ENCODE results near the gene ZXDB.
"Not testable (repeated sequence)": the region's sequence is repeated elsewhere in the genome, so short reads cannot be mapped to it uniquely, and the experiment has no call there.

The ZXDB gene

DNA sequence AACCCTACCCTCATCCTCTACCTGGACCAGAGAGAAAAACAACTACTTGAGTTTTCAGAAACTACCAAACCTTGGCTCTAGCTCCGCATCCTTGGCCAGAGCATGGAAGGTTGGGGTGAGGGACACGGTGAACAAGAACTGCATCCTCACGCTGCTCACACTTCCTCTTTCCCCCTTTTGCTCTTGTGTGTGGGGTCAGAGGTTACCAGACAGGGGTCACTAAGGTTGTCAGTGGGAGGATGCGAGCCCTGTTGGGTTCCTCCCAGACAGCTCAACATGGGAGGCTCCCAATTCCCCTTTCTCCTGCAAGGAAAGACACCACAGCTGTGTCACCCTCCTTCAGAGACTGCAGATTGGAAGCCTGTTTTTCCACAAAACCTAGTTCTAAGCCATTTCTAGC lies 5.5 kb upstream of the ZXDB start:
- peaks cover 6% of the 10 kb centered on the region for H3K4me1 ChIP-seq (ENCODE audit: low read depth, poor library complexity, severe bottlenecking)
- H3K79me2 ChIP-seq (ENCODE audit: insufficient read depth, low read depth), result no peaks in the 10 kb centered on the region

DNA sequence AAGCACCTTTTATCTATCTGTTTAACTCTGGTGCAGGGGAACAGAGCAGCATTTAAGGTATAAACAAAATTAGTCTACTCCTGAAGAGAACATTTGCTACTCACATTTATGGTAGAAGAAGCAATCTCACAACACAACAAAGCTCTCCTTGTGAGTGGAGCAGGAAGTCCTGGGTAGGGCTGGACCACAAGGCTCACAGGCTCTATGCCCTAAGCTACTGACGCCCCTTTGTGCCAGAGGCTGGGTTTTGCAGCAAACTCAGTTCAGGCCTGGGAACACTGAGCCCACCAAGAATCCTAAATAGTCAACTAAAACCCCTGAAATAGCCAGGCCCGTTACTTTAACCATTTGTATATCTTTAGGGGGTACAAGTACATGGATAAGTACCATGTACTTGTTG lies 4.7 kb upstream of the ZXDB start:
- no peaks in the 10 kb centered on the region for H4K20me1 ChIP-seq (ENCODE audit: insufficient read depth)
- H2AFZ ChIP-seq (ENCODE audit: low read depth), result no peak overlapping the region
- no peaks in the 10 kb centered on the region for H3K79me2 ChIP-seq (ENCODE audit: insufficient read depth, low read depth)
- H3K27ac ChIP-seq, result no peak overlapping the region
- no peak overlapping the region for H3K4me3 ChIP-seq (IDR thresholded peaks at IDR 0.05; ENCODE audit: insufficient read depth, low read depth, low read length)
- no peaks in the 10 kb centered on the region for H3K36me3 ChIP-seq (ENCODE audit: insufficient read depth)
- TF ChIP-seq, protein P1, sequence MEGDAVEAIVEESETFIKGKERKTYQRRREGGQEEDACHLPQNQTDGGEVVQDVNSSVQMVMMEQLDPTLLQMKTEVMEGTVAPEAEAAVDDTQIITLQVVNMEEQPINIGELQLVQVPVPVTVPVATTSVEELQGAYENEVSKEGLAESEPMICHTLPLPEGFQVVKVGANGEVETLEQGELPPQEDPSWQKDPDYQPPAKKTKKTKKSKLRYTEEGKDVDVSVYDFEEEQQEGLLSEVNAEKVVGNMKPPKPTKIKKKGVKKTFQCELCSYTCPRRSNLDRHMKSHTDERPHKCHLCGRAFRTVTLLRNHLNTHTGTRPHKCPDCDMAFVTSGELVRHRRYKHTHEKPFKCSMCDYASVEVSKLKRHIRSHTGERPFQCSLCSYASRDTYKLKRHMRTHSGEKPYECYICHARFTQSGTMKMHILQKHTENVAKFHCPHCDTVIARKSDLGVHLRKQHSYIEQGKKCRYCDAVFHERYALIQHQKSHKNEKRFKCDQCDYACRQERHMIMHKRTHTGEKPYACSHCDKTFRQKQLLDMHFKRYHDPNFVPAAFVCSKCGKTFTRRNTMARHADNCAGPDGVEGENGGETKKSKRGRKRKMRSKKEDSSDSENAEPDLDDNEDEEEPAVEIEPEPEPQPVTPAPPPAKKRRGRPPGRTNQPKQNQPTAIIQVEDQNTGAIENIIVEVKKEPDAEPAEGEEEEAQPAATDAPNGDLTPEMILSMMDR (conservative IDR thresholded peaks at IDR 0.05; ENCODE audit: low read depth, low read length), result no peak
- H3K9ac ChIP-seq, result no peak overlapping the region
- H3K4me1 ChIP-seq (ENCODE audit: low read depth, poor library complexity, severe bottlenecking), result peaks cover 6% of the 10 kb centered on the region
- no peaks in the 10 kb centered on the region for H3K27me3 ChIP-seq (ENCODE audit: insufficient read depth, low read depth)
- H3K4me2 ChIP-seq, result no peak overlapping the region

More for the DNA sequence above, 5.5 kb upstream of the ZXDB start:
- H4K20me1 ChIP-seq (ENCODE audit: insufficient read depth), result no peaks in the 10 kb centered on the region
- no peak overlapping the region for H3K9ac ChIP-seq
- H3K4me3 ChIP-seq (IDR thresholded peaks at IDR 0.05; ENCODE audit: insufficient read depth, low read depth, low read length), result no peak overlapping the region
- H3K27me3 ChIP-seq (ENCODE audit: insufficient read depth, low read depth), result no peaks in the 10 kb centered on the region
- TF ChIP-seq, protein P1 (conservative IDR thresholded peaks at IDR 0.05; ENCODE audit: low read depth, low read length), result no peak
- no peak overlapping the region for H2AFZ ChIP-seq (ENCODE audit: low read depth)
- H3K36me3 ChIP-seq (ENCODE audit: insufficient read depth), result no peaks in the 10 kb centered on the region
- H3K27ac ChIP-seq, result no peak overlapping the region
- H3K4me2 ChIP-seq, result no peak overlapping the region

DNA sequence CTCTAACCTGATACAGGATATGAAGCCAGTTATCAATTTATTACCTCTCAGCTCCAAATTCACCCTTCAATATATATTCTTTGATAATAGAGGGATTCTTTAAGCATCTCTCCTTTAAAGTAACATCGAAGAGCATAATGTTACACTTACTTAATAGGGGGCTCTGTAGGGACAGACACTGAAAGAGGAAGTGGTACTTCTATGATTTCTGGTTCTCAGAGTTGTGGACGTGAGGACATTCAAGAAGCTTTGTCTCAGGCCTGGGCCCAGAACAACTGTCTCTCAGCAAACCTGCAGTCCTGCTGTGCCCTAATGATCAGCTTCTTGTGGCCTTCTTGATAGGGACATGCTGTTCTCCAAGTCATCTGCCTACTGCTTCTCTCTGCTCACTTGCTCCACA lies 4.2 kb upstream of the ZXDB start:
- Histone ChIP-seq H3K79me2 (ENCODE audit: insufficient read depth, low read depth) (no peaks in the 10 kb centered on the region), H3K27ac (no peak overlapping the region), H2AFZ (ENCODE audit: low read depth) (no peak overlapping the region), H3K4me1 (ENCODE audit: low read depth, poor library complexity, severe bottlenecking) (peaks cover 6% of the 10 kb centered on the region), H3K36me3 (ENCODE audit: insufficient read depth) (no peaks in the 10 kb centered on the region), H4K20me1 (ENCODE audit: insufficient read depth) (no peaks in the 10 kb centered on the region), H3K9ac (no peak overlapping the region), H3K4me3 (IDR thresholded peaks at IDR 0.05; ENCODE audit: insufficient read depth, low read depth, low read length) (no peak overlapping the region), H3K4me2 (no peak overlapping the region), H3K27me3 (ENCODE audit: insufficient read depth, low read depth) (no peaks in the 10 kb centered on the region)
- TF ChIP-seq, protein P1 (conservative IDR thresholded peaks at IDR 0.05; ENCODE audit: low read depth, low read length), result no peak

DNA sequence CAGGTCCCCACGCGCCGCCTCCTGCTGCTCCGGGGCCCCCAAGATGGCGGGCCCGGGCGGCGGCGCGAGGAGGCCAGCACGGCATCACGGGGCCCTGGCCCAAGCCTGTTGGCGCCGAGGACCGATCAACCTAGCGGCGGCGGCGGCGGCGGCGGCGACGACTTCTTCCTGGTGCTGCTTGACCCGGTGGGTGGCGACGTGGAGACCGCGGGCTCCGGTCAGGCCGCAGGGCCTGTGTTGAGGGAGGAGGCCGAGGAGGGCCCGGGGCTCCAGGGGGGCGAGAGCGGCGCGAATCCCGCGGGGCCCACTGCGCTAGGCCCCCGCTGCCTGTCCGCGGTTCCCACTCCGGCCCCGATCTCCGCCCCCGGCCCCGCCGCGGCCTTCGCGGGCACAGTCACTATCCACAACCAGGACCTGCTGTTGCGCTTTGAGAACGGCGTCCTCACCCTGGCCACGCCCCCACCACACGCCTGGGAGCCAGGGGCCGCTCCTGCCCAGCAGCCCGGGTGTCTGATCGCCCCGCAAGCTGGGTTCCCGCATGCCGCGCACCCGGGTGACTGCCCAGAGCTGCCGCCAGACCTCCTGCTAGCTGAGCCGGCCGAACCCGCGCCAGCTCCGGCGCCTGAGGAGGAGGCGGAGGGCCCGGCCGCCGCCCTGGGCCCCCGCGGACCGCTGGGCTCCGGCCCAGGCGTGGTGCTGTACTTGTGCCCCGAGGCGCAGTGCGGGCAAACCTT lies 516 bp downstream of the ZXDB start:
- peaks cover 32% of the 10 kb centered on the region for H3K79me2 ChIP-seq (ENCODE audit: insufficient read depth, low read depth)
- not testable (repeated sequence) for H3K4me3 ChIP-seq (IDR thresholded peaks at IDR 0.05; ENCODE audit: insufficient read depth, low read depth, low read length); H3K4me2 ChIP-seq; H3K36me3 ChIP-seq (ENCODE audit: insufficient read depth); H3K27me3 ChIP-seq (ENCODE audit: insufficient read depth, low read depth); H4K20me1 ChIP-seq (ENCODE audit: insufficient read depth); H2AFZ ChIP-seq (ENCODE audit: low read depth)
- H3K4me1 ChIP-seq (ENCODE audit: low read depth, poor library complexity, severe bottlenecking), result peaks cover 37% of the 10 kb centered on the region
- peak overlapping the region; percentile 89 for H3K9ac ChIP-seq
- peak overlapping the region; percentile 88 for H3K27ac ChIP-seq

DNA sequence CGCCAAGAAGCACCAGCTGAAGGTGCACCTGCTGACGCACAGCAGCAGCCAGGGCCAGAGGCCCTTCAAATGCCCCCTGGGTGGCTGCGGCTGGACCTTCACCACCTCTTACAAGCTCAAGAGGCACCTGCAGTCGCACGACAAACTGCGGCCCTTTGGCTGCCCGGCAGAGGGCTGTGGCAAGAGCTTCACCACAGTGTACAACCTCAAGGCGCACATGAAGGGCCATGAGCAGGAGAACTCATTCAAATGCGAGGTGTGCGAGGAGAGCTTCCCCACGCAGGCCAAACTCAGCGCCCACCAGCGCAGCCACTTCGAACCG lies 1.0 kb downstream of the ZXDB start:
- not testable (repeated sequence) for H4K20me1 ChIP-seq (ENCODE audit: insufficient read depth); H3K36me3 ChIP-seq (ENCODE audit: insufficient read depth); H2AFZ ChIP-seq (ENCODE audit: low read depth); H3K4me3 ChIP-seq (IDR thresholded peaks at IDR 0.05; ENCODE audit: insufficient read depth, low read depth, low read length); H3K27me3 ChIP-seq (ENCODE audit: insufficient read depth, low read depth); H3K4me2 ChIP-seq
- peak overlapping the region; percentile 89; the same call in 1 of the 2 replicates for H3K9ac ChIP-seq
- H3K4me1 ChIP-seq (ENCODE audit: low read depth, poor library complexity, severe bottlenecking), result peaks cover 37% of the 10 kb centered on the region
- peaks cover 38% of the 10 kb centered on the region for H3K79me2 ChIP-seq (ENCODE audit: insufficient read depth, low read depth)
- H3K27ac ChIP-seq, result peak overlapping the region; percentile 88
